NT2/D1 (cell line): ENCODE results near the gene NCMAP.

ENCODE experiments used
- SUZ12 ChIP-seq: IDR thresholded peaks from 2 replicates; pipeline ENCODE4 v1.6.1; 2011; ENCODE audit not compliant: insufficient read length, insufficient read depth; ENCODE audit errors: extremely low read depth
- YY1 ChIP-seq: IDR thresholded peaks from 2 replicates; pipeline ENCODE4 v1.6.1; 2011; ENCODE audit not compliant: insufficient read length, insufficient read depth
- ZNF274 ChIP-seq: IDR thresholded peaks from 2 replicates; pipeline ENCODE4 v1.6.1; 2011; ENCODE audit warnings: mild to moderate bottlenecking, low read depth, low read length

GRCh38 chr1:24575905-24576587, 20.2 kb downstream of the NCMAP start:
- TF ChIP-seq ZNF274 (no peak), SUZ12 (no peak), YY1 (no peak)
